ENCODE measurements around the gene PLOD3.

DNA sequence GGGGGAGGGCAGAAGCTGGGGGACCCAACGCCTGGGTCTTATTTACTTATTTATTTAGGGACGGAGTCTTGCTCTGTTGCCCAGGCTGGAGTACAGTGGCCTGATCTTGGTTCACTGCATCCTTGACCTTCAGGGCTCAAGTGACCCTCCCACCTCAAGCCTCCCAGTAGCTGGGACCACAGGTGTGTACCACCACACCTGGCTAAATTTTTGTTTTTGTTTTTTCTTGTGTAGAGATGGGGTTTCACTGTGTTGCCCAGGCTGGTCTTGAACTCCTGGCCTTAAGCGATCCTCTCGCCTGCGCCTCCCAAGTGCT, 14.8 kb downstream of the PLOD3 start:
- no peak for TF ChIP-seq CTCF (IDR thresholded peaks at IDR 0.05)
- no peak for TF ChIP-seq KAT7 (CRISPR knock-in tag; IDR thresholded peaks at IDR 0.05; ENCODE audit: borderline replicate concordance)
- no peak for TF ChIP-seq MAX (CRISPR knock-in tag; IDR thresholded peaks at IDR 0.05)
- TF ChIP-seq SP1 (CRISPR knock-in tag; conservative IDR thresholded peaks at IDR 0.05) = no peak
- TF ChIP-seq, protein P1, sequence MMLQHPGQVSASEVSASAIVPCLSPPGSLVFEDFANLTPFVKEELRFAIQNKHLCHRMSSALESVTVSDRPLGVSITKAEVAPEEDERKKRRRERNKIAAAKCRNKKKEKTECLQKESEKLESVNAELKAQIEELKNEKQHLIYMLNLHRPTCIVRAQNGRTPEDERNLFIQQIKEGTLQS (CRISPR knock-in tag; conservative IDR thresholded peaks at IDR 0.05) = no peak
- no peak for TF ChIP-seq TP53 (CRISPR knock-in tag; IDR thresholded peaks at IDR 0.05)
- TF ChIP-seq NFATC4 (CRISPR knock-in tag; IDR thresholded peaks at IDR 0.05) = no peak
- TF ChIP-seq SMAD3 (CRISPR knock-in tag; IDR thresholded peaks at IDR 0.05; ENCODE audit: borderline replicate concordance) = no peak
- no peak for TF ChIP-seq JUN (CRISPR knock-in tag; IDR thresholded peaks at IDR 0.05)
- no peak for TF ChIP-seq FOXK1 (CRISPR knock-in tag; IDR thresholded peaks at IDR 0.05)
- no peak for TF ChIP-seq ELF4 (CRISPR knock-in tag; IDR thresholded peaks at IDR 0.05; ENCODE audit: low read depth)
- TF ChIP-seq, protein P2, sequence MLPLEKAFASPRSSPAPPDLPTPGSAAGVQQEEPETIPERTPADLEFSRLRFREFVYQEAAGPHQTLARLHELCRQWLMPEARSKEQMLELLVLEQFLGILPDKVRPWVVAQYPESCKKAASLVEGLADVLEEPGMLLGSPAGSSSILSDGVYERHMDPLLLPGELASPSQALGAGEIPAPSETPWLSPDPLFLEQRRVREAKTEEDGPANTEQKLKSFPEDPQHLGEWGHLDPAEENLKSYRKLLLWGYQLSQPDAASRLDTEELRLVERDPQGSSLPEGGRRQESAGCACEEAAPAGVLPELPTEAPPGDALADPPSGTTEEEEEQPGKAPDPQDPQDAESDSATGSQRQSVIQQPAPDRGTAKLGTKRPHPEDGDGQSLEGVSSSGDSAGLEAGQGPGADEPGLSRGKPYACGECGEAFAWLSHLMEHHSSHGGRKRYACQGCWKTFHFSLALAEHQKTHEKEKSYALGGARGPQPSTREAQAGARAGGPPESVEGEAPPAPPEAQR (CRISPR knock-in tag; IDR thresholded peaks at IDR 0.05) = no peak
- no peak for TF ChIP-seq ZBTB21 (CRISPR knock-in tag; IDR thresholded peaks at IDR 0.05; ENCODE audit: borderline replicate concordance)
- TF ChIP-seq NFYB (CRISPR knock-in tag; conservative IDR thresholded peaks at IDR 0.05; ENCODE audit: low read depth) = no peak

Data from WTC11 (cell line).